ENCODE data around the gene NAPEPLD.
"Not testable (repeated sequence)": the region's sequence is repeated elsewhere in the genome, so short reads cannot be mapped to it uniquely, and the experiment has no call there.

NAPEPLD gene
- total RNA-seq = 5.1 to 6.6 (median 5.2) reads per million in 3 donors

DNA sequence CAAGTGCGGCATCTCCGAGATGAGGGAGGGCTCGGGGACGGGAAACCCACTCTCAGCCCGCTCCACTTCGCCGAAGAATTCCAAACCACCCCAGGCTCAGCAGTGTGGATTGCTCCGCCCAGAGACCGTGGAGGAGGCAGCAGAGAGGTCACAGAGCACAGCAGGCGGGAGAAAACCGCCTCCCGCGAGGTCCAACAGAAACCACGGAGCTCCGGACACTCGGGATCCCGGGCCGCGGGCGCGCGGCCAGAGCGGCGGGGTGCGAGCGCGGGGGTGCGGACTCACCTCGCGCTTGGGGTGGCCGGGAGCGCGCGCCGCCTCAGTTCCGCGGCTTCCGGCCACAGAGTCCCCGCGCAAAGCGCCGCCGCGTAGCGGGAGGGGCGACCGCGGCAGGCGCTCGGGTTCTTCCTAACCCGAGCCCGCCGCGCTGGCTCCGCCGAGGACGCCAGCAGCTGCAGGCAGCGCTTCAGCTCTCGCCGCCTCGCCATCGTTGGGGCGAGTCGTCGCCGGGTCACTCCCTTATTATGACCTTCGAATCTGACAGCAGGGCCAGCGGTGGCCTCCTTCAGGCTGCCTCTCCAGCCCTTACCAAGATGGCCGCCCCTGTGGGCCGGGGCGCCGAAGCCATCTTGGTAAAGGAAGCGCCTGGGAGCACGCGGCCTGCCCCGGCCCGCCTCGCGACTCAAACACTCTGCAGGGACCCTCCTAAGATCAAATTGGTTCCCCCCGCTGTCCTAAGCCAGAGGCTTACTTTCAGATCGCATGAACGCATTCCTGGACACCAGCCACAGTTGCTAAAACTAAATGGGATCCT is at the start of gene NAPEPLD:
NAPEPLD (minus strand) TSS at position 106 of the 814 bp plus-strand sequence. CDS start 20,323 bp downstream, outside the sequence.
- Histone ChIP-seq H3K9me3 (ENCODE audit: control insufficient read depth, low read length) (no peaks in the 10 kb centered on the region), H3K27me3 (replicated peaks; ENCODE audit: control insufficient read depth, insufficient read depth, low read length, poor library complexity, severe bottlenecking) (no peaks in the 10 kb centered on the region), H3K27ac (ENCODE audit: insufficient read depth, low read length, poor library complexity, severe bottlenecking) (peak within 1 kb of the TSS; percentile 75), H3K36me3 (ENCODE audit: control insufficient read depth, insufficient read depth, low read length) (no peaks in the 10 kb centered on the region), H3K4me3 (ENCODE audit: insufficient read depth, low read depth, low read length, poor library complexity, severe bottlenecking) (peak within 1 kb of the TSS; percentile 93), H3K4me1 (ENCODE audit: control insufficient read depth, insufficient read depth, low read length, poor library complexity, severe bottlenecking) (no peaks in the 10 kb centered on the region)
- DNase-seq = peak; percentile 33 to 54 (median 52)

- H3K27ac ChIP-seq (ENCODE audit: insufficient read depth, low read length, poor library complexity, severe bottlenecking); H3K9me3 ChIP-seq (ENCODE audit: control insufficient read depth, low read length); H3K4me3 ChIP-seq (ENCODE audit: insufficient read depth, low read depth, low read length, poor library complexity, severe bottlenecking); H3K36me3 ChIP-seq (ENCODE audit: control insufficient read depth, insufficient read depth, low read length); H3K27me3 ChIP-seq (replicated peaks; ENCODE audit: control insufficient read depth, insufficient read depth, low read length, poor library complexity, severe bottlenecking); H3K4me1 ChIP-seq (ENCODE audit: control insufficient read depth, insufficient read depth, low read length, poor library complexity, severe bottlenecking); DNase-seq: not testable (repeated sequence)
Observed at GRCh38 chr7:103198079-103198478, 49.2 kb upstream of the NAPEPLD start.

GRCh38 chr7:103195364-103195763 is 46.5 kb upstream of the NAPEPLD start:
- DNase-seq; H3K4me3 ChIP-seq (ENCODE audit: insufficient read depth, low read depth, low read length, poor library complexity, severe bottlenecking); H3K9me3 ChIP-seq (ENCODE audit: control insufficient read depth, low read length); H3K27ac ChIP-seq (ENCODE audit: insufficient read depth, low read length, poor library complexity, severe bottlenecking); H3K4me1 ChIP-seq (ENCODE audit: control insufficient read depth, insufficient read depth, low read length, poor library complexity, severe bottlenecking); H3K36me3 ChIP-seq (ENCODE audit: control insufficient read depth, insufficient read depth, low read length); H3K27me3 ChIP-seq (replicated peaks; ENCODE audit: control insufficient read depth, insufficient read depth, low read length, poor library complexity, severe bottlenecking): not testable (repeated sequence)

DNA sequence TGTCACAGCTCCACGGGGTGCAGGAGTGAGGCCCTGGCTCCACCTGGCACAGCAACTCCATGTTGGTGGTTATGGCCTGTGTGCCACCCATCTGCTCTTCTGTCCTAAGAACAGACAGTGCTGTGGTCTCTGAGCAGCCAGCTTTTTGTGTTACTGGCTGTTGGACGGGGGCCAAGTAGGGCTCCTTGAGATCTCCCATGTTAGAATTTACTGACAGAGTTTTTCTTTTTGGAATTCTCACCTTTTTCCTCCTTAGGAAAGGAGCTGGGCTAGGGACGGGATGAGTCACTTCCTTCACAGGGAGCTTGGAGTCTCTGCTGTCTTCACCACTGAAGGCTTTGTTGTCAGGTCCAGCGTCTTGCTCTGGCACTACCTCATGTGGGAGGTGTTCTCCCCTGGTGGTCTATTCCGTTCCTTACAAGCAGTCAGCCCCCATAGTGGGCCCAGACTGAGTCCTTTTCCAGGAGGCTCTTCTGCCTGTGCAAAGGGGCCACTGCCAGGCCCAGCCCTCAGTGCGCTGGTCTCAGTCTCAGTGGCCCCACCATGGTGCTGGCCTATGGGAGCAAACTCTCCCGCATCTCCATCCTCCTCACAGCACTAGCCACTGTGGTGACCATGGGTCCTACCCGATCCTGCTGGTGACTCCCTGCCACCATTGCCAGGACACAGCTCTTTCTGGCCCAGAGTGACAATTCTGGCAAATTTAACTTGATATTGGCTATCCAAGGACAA is 23.7 kb upstream of the NAPEPLD start:
- H3K27ac ChIP-seq (ENCODE audit: insufficient read depth, low read length, poor library complexity, severe bottlenecking); H3K4me1 ChIP-seq (ENCODE audit: control insufficient read depth, insufficient read depth, low read length, poor library complexity, severe bottlenecking); H3K27me3 ChIP-seq (replicated peaks; ENCODE audit: control insufficient read depth, insufficient read depth, low read length, poor library complexity, severe bottlenecking); H3K36me3 ChIP-seq (ENCODE audit: control insufficient read depth, insufficient read depth, low read length); DNase-seq; H3K9me3 ChIP-seq (ENCODE audit: control insufficient read depth, low read length); H3K4me3 ChIP-seq (ENCODE audit: insufficient read depth, low read depth, low read length, poor library complexity, severe bottlenecking): not testable (repeated sequence)

DNA sequence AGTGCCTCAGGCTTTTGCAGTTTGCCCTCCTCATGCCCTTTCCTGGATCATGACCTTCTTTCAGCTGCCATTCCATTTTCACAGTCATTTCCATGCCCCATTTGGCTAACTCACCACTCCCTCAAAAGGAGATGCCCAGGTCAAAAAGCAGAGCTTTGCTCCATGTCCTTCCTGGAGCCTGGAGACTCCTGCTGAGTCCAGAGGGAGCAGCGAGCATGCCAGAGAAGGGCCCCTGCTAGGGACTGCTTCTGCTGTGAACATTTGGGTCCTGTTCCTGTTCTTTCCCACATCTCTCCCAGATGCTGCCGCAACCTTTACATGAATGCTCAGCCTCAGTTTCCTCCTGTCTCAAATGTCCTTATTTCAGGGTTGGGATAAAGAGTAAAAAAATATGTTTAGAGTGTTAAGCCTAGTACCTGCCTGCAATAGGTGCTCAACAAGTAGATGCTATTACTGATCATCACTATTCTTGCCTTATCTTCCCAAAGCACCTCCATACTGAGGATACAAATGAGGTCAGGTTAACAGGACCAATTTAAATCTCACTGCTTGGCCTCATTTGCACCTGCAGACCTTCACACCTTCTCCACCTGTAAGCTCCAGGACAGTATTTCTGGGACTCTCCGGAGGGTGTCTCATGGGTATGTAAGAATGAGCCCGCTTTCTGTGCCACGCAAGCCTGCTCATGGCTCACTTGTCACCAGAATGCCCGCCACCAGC is 23.0 kb upstream of the NAPEPLD start:
- DNase-seq; H3K4me3 ChIP-seq (ENCODE audit: insufficient read depth, low read depth, low read length, poor library complexity, severe bottlenecking); H3K4me1 ChIP-seq (ENCODE audit: control insufficient read depth, insufficient read depth, low read length, poor library complexity, severe bottlenecking); H3K36me3 ChIP-seq (ENCODE audit: control insufficient read depth, insufficient read depth, low read length); H3K9me3 ChIP-seq (ENCODE audit: control insufficient read depth, low read length); H3K27ac ChIP-seq (ENCODE audit: insufficient read depth, low read length, poor library complexity, severe bottlenecking); H3K27me3 ChIP-seq (replicated peaks; ENCODE audit: control insufficient read depth, insufficient read depth, low read length, poor library complexity, severe bottlenecking): not testable (repeated sequence)

DNA sequence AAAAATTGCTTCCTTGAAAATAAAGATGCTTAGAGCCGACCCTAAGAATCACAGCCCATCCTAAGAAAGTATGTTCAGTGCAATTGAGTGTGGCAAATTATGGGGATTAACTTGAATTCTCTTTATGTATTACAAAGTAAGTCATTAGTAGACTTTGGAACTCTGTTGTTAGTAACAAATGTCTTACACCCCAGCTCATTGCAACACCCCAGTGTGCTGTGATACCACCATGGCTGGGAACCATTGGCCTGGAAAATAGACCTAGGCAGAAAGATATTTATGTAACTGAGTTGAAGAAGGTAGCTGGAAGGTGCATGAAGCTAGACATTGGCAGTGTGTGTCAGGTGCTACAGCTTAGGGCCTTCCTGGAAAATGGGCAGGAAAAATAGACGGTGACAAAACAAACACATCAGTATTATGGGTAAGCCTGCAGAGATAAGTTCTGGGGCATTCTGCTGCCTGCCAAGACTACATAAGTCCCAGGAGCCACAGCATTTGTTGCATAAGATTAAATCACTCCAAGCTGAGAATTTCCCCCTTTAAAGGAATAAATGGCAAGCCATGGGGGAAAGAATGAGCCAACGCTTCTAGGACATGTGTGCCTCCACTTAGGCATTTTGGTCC is 18.1 kb upstream of the NAPEPLD start:
- H3K4me1 ChIP-seq (ENCODE audit: control insufficient read depth, insufficient read depth, low read length, poor library complexity, severe bottlenecking); DNase-seq; H3K27ac ChIP-seq (ENCODE audit: insufficient read depth, low read length, poor library complexity, severe bottlenecking); H3K36me3 ChIP-seq (ENCODE audit: control insufficient read depth, insufficient read depth, low read length); H3K4me3 ChIP-seq (ENCODE audit: insufficient read depth, low read depth, low read length, poor library complexity, severe bottlenecking); H3K9me3 ChIP-seq (ENCODE audit: control insufficient read depth, low read length); H3K27me3 ChIP-seq (replicated peaks; ENCODE audit: control insufficient read depth, insufficient read depth, low read length, poor library complexity, severe bottlenecking): not testable (repeated sequence)

DNA sequence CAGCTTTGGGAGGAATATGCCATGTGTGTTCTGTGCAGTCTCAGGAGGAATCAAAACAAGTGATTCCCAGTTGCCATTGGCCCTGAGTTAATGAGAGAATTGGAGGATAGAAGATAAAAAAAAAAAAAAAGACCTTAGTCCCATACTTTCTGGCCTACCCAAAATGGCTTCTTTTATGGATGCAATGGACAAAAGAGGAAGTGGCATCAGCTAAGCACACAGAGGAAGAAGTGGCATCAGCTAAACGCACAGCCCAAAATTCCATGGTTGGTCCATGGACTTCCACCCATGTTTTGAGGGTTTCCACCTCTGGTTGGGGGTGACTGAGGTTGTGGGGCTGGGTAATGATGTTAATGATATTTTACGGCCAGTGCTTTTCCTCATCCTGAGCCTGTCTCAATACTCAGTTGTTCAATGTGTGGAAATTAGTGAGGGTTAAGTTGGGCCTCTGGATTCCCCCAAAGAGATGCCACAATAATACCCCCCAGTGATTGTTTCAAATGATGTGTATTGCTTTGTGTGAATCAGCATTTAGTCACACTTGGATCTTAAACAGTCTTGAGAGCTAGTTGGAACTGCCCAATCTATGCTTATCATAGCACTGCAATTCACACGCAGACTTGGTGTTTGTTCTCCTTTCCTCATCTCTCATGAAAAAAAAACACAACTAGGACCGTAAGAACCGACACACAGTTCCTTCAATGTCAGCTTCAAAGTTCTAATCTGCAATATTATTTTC is 14.4 kb upstream of the NAPEPLD start:
- not testable (repeated sequence) for DNase-seq; H3K36me3 ChIP-seq (ENCODE audit: control insufficient read depth, insufficient read depth, low read length); H3K9me3 ChIP-seq (ENCODE audit: control insufficient read depth, low read length); H3K27me3 ChIP-seq (replicated peaks; ENCODE audit: control insufficient read depth, insufficient read depth, low read length, poor library complexity, severe bottlenecking); H3K4me1 ChIP-seq (ENCODE audit: control insufficient read depth, insufficient read depth, low read length, poor library complexity, severe bottlenecking); H3K27ac ChIP-seq (ENCODE audit: insufficient read depth, low read length, poor library complexity, severe bottlenecking); H3K4me3 ChIP-seq (ENCODE audit: insufficient read depth, low read depth, low read length, poor library complexity, severe bottlenecking)

DNA sequence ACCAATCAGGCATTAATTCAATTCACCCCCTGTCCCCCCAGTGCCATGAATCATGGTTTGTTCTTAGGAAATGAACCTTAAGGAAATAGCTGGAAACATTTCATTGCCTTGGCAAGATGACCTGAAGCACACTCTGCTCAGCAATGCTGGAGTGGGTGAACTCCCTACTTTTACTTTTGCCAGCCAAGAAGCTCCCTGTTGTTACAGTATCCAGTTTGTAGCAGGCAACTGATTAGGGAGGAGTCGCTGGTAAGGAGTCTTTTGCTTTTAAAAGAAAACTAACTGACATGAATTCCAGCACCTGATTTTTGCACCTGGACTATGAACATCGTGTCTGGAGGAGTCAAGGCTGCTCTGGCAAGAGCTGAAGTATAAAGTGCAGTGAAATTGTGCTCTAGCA is 13.7 kb upstream of the NAPEPLD start:
- H3K36me3 ChIP-seq (ENCODE audit: control insufficient read depth, insufficient read depth, low read length); H3K9me3 ChIP-seq (ENCODE audit: control insufficient read depth, low read length); H3K4me3 ChIP-seq (ENCODE audit: insufficient read depth, low read depth, low read length, poor library complexity, severe bottlenecking); DNase-seq; H3K27ac ChIP-seq (ENCODE audit: insufficient read depth, low read length, poor library complexity, severe bottlenecking); H3K27me3 ChIP-seq (replicated peaks; ENCODE audit: control insufficient read depth, insufficient read depth, low read length, poor library complexity, severe bottlenecking); H3K4me1 ChIP-seq (ENCODE audit: control insufficient read depth, insufficient read depth, low read length, poor library complexity, severe bottlenecking): not testable (repeated sequence)

GRCh38 chr7:103161998-103162616 is 13.2 kb upstream of the NAPEPLD start:
- not testable (repeated sequence) for DNase-seq; H3K27ac ChIP-seq (ENCODE audit: insufficient read depth, low read length, poor library complexity, severe bottlenecking); H3K4me1 ChIP-seq (ENCODE audit: control insufficient read depth, insufficient read depth, low read length, poor library complexity, severe bottlenecking); H3K4me3 ChIP-seq (ENCODE audit: insufficient read depth, low read depth, low read length, poor library complexity, severe bottlenecking); H3K27me3 ChIP-seq (replicated peaks; ENCODE audit: control insufficient read depth, insufficient read depth, low read length, poor library complexity, severe bottlenecking); H3K9me3 ChIP-seq (ENCODE audit: control insufficient read depth, low read length); H3K36me3 ChIP-seq (ENCODE audit: control insufficient read depth, insufficient read depth, low read length)

All from effector memory CD4-positive, alpha-beta T cell (primary cell).